HG02571 (cell line): ENCODE measurements around the gene HYAL3.
"Not testable (repeated sequence)": the region's sequence is repeated elsewhere in the genome, so short reads cannot be mapped to it uniquely, and the experiment has no call there.

Experiments
- ATAC-seq: cut with Tn5 transposase; IDR thresholded peaks from one replicate; pipeline ENCODE4 v1.9.1; 2021; ENCODE audit warnings: mild to moderate bottlenecking, moderate library complexity; ENCODE audit not compliant: unreplicated experiment

The HYAL3 gene

DNA sequence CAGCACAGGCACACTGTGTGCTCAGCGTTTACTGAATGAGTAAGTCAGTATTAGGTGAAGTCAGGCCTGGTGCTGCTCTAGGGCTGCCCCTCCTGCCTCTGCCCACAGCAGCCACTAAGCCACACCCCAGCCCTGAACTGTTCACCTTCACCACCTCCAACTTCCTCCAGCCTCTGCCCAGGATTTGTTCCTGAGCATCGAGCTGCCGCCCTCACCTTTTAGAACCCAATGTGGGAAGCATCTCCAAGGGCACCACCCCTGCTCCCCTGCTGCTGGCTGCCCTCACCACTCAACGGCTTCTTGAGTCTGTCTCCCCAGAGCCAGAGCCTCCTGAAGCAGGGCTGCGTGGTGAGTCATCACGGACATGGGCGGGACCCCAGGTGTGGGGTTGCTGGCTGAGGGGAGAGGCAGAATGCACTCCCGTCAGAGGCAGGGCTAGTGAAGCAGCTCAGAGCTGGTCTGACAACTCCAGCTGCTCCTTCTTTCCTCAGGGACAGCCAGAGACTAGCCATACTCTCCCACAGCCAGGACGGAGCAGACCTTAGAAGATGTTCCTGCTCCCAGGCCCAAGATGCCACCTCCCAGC, 17.5 kb upstream of the HYAL3 start:
- no peak for ATAC-seq

DNA sequence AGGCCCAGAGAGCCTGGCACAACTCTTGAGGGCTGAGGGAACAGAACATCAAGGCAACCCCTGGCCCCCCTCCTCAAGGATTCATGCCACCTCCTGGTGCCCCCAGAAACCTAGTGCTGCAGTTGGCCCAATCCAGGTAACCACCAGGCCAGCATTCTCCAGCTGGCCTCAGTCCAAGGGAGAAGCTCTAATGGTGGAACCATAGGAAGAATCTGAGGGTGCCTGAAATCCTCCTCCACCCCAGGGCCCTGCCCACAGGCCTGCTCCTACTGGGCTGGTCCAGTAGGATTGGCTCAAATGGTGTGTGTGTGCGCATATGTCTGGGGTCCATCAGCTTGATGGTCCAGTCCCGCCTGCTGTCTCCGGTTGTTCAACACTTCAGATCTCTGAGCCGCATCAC, 15.6 kb upstream of the HYAL3 start:
- ATAC-seq = no peak

DNA sequence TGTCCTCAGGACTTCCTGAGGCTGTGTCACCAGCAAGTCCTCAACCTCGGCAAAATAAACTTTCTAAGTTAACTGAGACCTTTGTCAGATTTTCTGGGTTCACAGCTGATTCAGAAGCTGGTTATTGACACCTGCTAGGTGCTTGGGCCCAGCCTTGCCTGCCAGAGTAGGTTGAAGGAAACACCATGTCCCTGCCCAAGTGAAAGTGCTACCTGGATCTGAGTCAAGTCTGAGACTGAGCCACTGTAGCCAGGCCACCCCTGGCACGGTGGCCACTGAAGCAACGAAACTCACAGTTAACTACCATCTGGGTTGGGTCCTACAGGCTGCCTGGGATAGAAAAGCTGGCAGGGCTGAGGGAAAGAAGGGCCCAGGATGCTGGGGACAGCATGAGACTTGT, 15.1 kb upstream of the HYAL3 start:
- ATAC-seq = no peak

DNA sequence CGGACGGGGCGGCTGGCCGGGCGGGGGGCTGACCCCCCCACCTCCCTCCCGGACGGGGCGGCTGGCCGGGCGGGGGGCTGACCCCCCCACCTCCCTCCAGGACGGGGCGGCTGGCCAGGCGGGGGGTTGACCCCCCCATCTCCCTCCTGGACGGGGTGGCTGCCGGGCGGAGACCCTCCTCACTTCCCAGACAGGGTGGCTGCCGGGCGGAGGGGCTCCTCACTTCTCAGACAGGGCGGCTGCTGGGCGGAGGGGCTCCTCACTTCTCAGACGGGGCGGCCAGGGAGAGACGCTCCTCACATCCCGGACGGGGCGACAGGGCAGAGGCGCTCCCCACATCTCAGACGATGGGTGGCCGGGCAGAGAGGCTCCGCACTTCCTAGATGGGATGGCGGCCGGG, 12.8 kb upstream of the HYAL3 start:
- not testable (repeated sequence) for ATAC-seq

DNA sequence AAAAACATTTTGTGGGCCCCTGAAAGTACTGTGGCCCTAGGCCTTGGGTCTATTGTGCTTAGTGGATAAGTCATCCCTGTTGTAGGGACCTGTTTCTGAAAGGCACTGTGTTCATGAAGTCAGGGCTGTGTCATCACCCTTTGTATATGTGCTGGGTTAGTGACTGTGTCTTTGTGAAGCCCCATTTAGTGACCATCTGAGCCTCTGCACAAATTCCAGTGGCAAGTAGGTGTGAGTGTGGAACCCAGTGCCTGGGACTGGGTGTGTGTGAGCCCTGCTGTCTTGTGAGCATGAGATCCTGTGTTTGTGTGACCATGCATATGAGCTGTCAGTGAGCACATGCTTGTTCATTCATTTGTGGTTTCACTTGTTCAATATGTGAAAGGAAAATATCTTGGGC, 5.4 kb upstream of the HYAL3 start:
- no peak for ATAC-seq

DNA sequence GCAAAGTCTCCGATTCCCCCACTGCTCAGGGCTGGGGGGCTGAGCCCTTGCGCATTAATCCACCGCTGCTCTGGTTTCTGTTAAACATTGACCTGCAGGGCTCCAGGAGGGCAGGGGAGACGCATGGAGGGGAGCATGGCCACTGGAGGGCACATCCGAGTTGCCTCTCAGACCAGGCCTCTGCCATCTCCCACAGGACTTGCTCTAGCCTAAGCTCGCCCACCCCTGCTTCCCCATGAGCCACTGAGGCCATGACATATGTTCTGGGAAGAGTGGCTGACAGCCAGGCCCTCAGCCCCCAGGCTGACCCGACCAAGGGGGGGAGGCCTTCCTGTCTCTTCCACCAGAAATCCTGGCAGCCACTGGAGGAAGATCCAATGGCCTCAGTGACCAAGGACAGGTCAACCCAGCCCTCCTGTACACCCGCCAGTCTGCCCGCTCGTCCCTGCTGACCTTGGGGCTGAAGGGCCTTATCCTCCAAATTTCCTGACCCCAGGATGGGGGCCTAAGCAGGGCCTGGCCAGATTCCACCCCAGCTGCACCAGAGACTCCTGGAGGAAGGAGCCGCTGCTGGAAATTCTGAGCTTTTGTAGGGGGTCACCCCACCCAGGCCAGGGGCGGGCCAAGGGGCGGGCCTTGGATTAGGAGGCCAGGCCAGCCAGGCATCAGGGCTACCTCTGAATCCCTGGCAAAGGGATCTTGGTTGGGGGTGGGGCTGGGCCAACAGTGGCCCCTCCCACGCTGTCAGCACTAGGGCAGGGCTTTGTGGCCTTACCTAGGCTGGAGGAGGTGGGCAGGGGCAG, 4.0 kb upstream of the HYAL3 start, which contains the start of gene HYAL1:
Gene HYAL1 (minus strand): TSS at position 562 of the 803 bp plus-strand sequence. CDS start 618 bp downstream, outside the sequence.
- no peak for ATAC-seq

DNA sequence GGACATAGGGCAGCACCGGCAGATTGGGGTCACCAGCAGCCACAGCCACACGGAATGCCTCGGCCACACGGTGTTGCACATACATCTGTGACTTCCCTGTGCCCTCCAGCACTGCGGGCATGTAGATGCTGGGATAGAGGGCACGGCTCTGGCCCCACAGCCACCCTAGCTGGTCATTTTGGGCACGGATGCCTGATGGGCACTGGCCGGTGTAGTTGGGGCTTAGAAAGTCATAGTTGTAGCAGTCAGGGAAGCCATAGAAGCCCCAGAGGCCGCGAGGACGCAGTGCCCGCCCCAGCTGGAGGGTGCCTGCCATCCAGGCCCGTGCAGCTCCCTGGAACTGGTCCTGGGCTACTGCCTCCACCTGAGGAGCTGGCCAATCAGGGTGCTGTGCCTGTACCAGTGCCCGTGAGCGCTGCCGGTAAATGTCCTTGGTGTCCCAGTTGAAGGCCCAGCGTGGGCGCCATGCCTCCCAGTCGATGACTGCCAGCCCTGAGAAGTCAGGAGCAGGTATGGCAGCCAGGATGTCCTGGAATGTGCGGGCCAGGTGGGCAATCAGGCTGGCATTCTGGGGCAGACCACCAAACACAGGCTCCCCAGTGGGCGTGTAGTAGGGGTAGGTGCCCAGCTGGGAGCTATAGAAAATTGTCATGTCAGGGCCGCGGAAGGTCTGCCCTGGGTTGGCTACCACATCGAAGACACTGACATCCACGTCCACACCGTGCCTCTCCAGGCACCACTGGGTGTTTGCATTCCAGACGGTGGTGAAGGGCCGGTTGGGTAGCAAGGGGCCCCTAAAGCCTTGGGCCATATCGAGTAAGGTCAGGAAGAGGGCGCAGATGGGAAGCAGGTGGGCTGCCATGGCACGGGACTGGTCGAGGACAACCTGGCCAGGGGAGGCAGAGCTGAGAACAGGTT, 3.1 kb upstream of the HYAL3 start:
- ATAC-seq = no peak

DNA sequence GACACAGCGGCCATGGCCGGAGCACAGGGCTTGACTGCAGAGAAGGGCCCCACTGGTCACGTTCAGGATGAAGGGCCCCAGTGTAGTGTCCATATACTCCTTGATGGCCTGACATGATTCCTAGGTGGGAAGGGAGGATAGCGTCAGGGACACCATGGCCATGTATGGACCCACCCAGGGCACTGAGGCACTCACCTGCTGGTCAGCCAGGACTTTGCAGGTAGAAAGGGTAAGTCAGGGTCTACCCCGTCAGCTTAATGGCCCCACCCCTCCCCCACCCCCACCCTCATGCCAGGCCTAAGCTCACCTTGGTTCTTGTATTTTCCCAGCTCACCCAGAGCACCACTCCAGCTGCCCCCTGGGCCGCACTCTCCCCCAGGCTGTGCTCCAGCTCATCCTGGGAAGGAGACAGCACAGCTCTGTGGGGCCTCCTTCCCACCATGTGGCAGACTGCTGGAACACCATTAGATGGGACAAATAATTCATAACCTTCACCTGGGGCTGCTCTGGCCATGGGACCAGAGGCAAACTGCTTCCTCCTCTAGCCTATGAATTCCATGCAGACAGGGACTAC, 1.6 kb upstream of the HYAL3 start:
- no peak for ATAC-seq

DNA sequence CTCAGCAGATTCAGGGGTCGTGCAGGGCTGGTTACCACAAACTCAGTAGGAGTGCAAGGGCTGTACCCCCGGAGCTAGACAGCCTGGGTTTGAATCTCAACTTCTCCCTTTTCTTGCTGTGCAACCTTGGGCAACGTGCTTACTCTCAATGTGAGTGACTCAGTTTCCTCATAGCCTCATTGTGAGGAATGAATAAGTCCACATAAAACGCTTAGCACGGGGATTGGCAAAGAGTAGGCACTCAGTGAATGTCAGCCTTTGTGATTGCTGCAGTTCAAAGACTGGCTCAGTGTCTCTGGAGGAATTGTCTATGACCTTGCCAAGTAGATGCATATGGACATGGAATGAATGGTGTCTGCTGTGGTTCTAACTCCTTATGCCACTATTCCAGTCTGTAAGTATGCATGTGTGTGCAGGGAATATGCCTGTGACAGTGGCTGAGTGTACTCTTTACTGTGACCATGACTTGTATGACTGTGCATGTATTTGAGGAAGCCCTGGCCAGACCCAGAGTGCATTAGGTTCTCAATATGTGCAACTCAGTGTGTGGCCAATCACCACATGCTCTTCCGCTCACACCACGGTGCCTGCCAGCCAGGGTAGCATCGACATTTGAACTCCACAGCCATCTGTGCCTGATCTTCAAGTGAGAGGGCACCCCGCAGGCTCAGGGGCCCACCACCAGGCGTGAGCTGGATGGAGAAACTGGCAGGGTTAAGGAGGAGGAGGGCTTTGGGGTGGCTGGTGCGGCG, 900 bp upstream of the HYAL3 start:
- no peak for ATAC-seq

DNA sequence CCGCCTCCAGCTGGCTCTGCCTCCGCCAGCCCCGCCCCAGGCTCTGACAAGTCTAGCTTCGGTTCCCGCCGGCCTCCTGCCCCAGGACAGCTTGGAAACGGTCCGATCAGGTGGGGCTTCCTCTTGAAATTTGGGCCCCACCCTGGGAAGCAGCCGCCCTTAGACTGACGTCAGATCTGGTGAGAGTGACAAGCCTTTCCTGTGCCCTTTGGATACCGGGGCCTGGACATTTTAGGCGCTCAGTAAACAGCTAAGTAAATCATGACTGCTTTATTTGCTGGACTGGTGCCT, 378 bp upstream of the HYAL3 start:
- ATAC-seq = no peak

DNA sequence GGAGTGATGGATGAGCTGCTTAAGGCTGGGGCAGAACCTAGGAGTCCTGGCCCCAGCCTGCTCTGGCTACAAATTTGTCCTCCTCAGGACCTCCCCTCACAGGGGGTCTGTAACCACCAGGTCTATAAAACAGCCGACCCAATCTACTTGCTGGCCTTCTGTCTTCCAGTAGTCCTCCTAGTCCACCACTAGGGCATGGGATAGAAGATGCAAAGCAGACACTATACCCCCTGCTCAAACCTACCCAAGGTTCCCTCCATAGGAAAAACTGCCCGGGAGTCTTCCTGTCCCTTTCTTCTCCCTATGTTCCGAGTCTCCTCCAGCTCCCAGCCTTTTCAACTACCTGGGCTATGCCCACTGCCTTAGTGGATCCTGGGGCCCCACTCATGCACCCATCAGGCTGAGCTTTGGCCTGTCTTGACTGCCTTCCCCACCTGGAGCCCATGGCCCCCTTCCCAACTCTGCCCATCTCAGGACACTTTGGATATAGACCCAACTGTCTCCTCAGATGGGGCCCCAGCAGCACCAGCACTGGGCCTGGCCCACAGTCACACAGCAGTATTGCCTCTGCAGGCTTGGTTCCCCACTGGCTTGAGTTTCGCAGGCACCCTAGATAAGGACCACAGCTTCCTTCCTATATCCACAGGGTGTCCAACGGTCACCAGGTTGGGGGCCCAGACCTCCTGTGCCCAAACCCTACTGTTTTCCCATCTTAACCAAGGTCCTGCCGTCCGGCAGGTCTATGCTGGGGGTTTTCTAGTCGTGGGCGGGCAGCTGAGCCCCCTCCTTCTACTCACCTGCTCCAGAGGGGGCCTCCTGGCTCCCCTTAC, 1.1 kb downstream of the HYAL3 start:
- ATAC-seq = no peak

DNA sequence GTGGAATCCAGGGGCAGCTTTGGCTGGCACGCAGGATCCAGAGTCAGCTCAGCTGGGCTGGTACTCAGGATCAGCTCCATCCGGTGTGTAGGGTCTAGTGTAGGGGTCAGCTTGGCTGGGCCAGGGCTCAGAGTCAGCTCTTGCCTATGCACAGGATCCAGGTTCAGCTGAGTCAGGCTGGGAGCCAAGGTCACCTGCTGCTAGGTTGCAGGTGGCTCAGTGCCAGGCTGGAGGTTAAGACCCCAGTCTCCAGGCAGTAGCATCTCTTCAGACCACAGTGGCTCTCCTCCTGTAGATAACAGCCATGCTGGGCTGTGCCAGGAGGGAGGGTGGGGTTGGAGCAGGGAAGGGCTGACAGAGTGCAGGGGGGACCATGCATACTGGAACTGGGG, 1.8 kb downstream of the HYAL3 start:
- no peak for ATAC-seq

DNA sequence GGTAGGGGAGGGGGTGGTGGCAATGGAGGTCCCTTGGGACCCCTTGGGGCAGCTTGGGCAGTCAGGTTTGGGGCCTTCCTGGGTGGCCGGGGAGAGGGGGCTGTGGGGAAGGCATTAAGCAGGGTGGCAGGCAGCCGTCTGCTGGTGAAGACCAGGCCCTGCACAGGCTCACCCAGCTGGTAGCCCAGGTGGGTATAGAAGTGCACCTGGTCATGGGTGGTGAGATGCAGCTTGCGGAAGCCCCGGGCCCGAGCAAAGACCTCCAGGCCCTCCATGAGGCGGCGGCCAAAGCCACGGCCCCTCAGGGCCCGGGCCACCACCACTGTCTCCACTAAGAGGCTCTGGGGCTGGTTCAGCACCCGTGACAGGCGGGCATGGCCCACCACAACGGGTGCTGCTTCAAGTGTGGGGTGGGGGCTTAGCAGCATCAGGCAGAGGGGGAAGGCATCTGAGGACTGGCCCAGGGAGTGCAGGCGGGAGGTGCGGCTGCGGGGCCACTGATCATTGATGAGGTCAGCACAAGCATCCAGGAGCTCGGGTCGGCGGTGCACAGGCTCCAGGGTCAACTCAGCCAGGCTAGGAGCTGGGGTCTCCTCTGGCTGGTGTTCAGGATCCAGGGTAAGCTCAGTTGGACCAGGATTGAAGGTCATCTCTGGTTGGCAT, 2.4 kb downstream of the HYAL3 start:
- ATAC-seq = no peak

DNA sequence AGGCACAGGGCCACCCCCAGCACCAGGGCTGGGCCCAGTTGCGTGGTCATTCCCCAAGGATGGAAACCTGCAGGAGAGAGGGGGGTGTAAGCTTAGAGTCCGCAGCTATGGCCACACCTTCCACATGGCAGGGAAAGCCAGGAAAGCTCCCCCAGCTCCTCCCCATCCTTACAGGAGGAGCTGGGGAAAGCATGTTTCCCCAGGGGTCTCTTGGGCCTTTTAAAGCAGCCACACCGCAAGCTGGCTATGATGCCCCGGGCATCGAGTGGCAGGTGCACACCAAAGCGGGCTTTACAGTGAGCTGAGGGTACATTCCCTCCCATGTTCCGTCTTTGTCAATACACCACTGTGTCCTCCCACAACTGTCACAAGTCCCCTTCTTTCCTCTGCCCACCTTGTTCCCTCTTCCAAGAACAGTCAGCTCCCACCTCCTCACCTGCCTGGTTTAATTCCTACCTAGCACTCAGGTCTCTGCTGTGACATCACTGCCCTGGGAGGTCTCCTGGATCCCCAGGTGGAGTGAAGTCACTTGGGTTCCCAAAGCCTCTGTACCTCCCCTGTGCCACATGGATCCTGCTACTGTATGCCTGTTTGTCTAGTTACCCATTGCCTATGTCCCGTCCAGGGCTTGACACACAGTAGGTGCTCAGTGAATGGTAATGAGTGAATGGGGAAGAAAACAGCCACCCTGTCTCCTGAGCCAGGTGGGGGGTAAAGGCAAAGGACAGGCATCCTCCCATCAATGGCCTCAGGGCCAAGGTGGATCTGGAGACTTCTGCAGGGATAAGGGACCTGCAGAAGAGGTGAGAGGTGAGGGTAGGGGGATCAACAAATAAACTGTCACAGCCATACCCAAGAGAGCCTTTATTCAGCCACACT, 3.4 kb downstream of the HYAL3 start:
- no peak for ATAC-seq

DNA sequence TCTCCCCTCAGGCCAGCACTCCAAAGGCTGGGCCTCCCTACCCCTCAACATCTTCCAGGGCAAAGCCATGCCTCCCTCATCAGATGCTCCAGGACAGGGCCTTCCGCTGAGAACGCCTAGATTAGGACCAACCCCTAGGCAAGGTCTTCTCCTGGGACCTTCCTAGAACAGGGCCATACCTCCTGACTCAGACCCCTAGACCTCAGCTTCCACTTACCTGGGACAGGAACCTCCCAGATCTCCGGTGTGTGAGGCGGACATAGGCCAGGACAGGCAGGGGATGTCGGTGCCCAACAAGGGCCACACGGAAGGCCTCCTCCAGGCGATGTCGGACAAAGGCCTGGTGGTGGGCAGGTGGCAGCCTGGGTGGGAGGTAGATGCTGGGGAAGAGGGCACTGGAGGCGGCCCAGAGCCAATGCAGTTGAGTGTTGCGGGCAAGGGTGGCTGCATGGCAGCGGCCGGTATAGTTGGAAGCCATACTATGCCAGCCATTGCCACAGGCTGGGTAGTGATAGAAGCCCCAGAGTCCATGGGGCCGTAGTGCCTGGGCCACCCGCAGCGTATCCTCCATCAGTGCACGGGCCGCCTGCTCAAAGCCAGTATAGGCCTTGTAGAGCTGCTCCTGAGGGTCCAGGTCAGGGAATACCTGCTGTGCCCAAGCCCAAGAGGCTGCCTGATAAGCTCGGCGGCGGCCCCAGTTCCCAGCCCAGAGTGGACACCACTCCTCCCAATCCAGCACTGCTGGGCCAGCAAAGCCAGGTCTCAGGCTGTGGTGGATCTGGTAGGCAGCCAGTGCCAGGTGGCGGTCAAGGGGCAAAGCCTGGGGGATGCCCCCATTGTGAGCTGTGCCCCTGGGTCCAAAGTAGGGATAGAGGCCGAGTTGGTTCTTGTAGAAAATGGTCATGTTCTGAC, 4.5 kb downstream of the HYAL3 start:
- ATAC-seq = no peak

DNA sequence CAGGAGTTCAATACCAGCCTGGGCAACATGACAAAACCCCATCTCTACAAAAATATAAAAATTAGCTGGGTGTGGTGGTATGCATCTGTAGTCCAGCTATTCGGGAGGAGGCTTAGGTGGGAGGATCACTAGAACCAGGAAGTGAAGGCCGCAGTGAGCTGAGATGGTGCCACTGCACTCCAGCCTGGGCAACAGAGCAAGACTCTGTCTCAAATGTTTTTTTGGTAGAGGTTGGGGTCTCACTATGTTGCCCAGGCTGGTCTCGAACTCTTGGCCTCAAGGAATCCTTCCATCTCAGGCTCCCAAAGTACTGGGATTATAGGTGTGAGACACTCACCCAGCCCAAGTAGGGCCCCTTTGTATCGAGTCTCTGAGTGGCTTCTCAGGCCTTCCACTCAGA, 5.1 kb downstream of the HYAL3 start:
- no peak for ATAC-seq

DNA sequence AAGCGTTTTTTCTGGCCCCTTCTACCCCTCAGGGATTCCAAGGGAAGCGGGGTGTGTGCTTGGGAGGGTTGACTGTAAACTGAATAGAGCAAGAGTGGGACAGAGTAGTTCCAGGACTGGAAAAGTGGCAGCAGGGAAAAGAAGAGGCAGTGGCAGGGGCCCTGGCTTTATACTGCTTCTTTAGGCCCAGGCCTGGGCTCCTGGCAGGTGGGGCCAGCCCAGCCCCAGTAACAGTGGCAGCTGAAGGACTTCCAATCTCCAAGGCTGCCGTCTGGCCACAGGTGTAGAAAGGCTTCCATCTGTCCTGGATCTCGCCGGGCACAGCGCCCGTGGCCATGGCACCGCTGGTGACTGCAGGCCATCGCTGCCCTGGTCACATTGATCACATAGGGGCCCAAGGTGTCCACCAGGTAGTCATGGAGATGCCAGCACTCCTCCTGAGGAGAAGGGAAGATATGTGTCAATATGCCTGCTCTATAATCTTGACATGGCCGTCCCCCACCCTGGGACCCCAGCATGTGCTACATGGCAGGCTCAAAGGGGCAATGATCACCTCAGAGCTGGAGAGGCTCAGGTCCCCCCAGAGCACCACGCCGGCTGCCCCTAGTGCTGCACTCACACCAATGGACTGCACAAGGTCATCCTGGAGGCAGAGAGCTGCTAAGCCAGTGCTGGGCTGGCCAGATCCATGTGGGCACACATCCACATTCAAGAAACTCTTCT, 6.0 kb downstream of the HYAL3 start:
- no peak for ATAC-seq
